GM20000 (cell line): ENCODE results near the gene SH3BP4.

Experiments
- DNase-seq: peaks from one replicate; pipeline ENCODE4 v3.0.0; 2012; ENCODE audit warnings: low spot score
- TF ChIP-seq, protein P1 (sequence below): IDR thresholded peaks from 2 replicates; pipeline ENCODE4 v1.5.1; 2012; ENCODE audit warnings: mild to moderate bottlenecking, control low read depth; ENCODE audit errors: extremely low read depth, missing control alignments

SH3BP4 gene

DNA sequence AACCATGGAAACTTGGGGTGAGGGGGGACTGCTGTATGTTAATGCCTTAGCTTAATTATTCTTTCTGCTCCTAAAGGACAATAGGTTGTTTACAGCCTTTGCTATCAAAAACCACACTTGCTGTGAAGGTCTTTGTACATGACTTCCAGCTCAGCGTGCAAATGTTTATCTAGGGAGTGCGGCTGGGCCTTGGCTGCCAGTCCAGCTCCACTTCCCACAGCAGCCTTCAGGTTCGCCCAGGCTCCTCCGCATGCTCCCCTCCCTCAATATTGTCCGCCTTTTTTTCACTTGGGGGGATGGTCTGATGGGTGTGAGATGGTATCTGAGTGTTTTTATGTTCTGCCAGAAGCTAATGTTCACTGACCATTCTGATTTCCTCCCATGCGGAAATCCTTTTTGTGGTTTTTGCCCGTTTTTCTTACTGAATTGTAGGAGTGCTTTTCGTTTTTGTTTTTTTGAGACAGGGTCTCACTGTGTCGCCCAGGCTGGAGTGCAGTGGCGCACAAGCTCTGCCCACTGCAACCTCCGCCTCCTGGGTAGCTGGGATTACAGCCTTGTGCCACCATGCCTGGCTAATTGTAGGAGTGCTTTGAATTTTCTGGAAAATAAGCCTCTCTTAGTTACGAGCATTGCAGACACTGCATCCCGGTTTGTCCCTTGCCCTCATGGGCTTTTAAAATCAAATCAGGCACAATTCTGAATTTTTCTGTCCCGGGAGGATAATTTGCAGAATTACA lies 28.8 kb downstream of the SH3BP4 start:
- TF ChIP-seq, protein P1, sequence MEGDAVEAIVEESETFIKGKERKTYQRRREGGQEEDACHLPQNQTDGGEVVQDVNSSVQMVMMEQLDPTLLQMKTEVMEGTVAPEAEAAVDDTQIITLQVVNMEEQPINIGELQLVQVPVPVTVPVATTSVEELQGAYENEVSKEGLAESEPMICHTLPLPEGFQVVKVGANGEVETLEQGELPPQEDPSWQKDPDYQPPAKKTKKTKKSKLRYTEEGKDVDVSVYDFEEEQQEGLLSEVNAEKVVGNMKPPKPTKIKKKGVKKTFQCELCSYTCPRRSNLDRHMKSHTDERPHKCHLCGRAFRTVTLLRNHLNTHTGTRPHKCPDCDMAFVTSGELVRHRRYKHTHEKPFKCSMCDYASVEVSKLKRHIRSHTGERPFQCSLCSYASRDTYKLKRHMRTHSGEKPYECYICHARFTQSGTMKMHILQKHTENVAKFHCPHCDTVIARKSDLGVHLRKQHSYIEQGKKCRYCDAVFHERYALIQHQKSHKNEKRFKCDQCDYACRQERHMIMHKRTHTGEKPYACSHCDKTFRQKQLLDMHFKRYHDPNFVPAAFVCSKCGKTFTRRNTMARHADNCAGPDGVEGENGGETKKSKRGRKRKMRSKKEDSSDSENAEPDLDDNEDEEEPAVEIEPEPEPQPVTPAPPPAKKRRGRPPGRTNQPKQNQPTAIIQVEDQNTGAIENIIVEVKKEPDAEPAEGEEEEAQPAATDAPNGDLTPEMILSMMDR, result no peak
- no peak for DNase-seq

DNA sequence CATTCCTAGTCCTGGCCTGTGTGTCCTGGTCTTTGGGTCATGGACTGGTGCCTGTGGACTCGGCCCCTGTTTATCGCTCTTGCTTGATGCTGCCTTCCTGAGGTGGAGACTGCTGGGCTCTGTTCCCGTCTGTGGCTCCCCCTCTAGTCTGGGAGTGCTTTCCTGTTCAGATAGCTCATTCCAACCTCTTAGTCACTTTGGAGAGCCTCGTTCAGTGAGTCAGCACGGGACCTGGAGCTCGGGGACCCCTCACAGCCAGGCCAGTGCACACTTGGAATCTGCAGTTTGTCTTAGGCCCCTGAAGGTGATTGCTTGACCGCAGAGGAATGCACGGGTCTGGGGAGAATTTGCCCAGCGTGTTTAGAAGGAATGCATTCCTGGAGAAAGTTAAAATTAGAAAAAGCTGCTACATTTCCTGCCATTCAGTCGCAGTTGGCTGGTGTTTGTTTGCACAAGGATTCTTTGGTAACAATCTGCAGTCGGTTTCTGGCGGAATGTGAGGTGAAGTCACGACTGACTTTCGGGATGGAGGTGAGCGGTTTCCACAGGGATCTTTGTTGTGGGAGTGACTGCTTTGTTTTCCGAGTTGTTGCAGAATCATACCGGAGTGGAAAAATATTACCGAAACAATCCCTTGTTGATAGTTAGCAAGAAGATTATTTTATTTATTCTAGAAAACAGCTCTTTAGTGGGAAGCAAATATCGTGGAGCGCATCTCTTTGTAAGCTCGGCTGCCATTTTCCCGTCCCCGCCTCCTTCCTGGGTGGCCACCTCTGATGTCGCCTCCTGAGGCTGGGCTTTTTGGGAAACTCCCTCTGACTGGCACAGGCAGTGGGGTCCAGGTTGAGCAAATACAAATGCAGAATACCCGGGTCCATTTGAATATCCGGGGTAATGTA lies 29.6 kb downstream of the SH3BP4 start:
- DNase-seq, result no peak
- TF ChIP-seq, protein P1, result no peak

DNA sequence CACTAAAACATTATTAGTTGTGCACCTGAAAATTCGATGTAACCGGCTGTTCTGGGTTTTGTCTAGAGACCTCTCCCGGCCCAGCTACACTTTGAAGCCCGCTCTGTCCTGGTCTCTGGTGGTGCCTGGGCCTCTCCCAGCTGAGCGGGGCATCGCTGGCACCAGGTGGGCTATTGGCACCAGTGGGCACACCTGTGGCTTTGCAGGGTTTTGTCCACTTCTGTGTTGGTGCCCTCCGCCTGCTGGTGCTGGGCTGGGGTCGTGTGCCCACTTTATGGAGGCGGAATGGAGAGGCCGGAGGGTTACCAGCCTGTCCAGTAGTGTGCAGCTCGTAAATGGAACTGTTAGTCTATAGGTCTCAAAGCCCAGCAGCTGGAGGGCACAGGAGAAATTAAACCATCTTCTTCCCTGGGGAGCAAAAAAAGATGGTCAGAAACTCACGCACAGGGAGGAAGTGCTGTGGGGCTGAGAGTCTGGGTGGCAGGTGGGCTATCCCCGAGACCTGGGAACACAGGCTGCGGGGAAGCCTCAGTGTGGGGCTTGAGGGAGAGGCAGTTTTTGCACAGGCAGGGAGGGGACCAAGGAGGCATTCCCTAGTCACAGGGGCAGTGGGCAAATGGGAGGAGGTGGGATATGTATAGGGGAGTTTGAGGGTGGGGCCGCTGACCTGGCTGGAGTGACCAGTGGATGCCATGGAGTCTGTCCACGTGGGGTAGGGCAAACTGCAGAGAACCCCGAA lies 30.4 kb downstream of the SH3BP4 start:
- TF ChIP-seq, protein P1, result no peak

GRCh38 chr2:234983011-234983726 lies 31.4 kb downstream of the SH3BP4 start:
- no peak for DNase-seq
- TF ChIP-seq, protein P1, result no peak

More for the DNA sequence above, 30.4 kb downstream of the SH3BP4 start:
- DNase-seq, result no peak

- no peak for DNase-seq
- TF ChIP-seq, protein P1, result no peak
These were observed 33.9 kb downstream of the SH3BP4 start for GRCh38 chr2:234985608-234986245.

DNA sequence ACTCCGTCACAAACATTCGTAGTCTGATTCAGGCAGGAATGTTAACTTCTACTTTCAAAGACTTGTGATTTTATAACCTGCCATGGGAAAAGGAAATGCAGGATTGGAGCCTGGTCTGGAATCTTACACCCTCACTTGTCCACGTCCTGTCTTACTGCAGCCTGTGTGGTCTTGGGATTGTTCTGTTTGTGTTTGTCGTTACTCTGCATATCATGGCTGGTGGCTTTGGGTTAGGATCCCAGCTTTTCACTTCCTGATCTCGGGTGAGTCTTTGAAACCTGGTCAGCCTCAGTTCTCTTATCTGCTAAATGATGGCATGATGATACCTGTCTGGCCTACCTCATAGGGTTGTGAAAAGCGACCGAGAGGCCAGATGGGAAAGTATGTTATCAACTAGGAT lies 34.6 kb downstream of the SH3BP4 start:
- TF ChIP-seq, protein P1, result no peak
- no peak for DNase-seq
